NT2/D1 (cell line): ENCODE data around the gene SMG9.
A peak's percentile ranks its signal among the peaks of the same experiment; 100 is the strongest.

Source experiments
- YY1 ChIP-seq: IDR thresholded peaks from 2 replicates; pipeline ENCODE4 v1.6.1; 2011; ENCODE audit not compliant: insufficient read length, insufficient read depth
- ZNF274 ChIP-seq: IDR thresholded peaks from 2 replicates; pipeline ENCODE4 v1.6.1; 2011; ENCODE audit warnings: mild to moderate bottlenecking, low read depth, low read length

DNA sequence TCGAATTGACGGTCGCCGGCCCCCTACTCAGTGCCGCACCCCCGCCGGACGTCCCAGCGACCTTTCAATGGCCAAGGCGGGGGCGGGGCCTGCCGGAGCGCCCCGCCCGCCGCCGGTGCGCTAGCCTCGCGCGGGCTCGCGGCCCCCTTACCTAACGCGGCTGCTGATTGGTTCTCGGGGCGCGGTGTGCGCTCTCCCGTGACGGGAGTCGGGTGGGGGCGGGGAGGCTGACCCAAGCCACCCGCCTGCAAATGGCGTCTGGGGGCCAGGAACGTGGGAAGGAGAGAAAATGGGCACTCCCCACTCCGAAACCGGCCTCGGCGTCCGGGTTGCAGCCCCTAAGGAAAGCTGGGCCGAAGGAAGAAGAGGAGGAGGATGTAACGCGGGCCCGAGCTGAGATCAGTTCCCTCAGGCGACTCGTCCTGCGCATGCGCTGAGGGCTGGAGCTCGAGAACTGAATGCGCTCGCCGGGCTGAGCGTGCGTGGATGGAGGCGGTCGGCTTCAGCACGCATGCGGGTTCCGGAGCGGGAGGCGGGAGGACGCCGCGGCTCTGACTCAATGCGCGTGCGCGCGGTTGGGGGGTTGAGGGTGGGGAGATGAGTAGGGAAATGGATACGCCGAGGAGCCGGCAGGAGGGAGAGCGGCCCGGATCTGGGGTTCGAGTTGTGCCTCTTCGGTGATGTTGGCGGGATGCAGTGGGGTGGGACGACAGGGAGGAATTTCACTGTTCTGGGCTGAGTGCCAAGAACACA lies at the start of gene SMG9:
- TF ChIP-seq ZNF274 (no peak), YY1 (peak; percentile 33)
